HK-2 (cell line): ENCODE data around the gene TANC1.

Source experiments
- DNase-seq: peaks from one replicate; pipeline ENCODE4 v3.0.0-alpha.2; 2018; ENCODE audit not compliant: unreplicated experiment

The TANC1 gene

GRCh38 chr2:158962074-158962473, 6.4 kb upstream of the TANC1 start:
- DNase-seq = no peak

GRCh38 chr2:158963071-158963470, 5.4 kb upstream of the TANC1 start:
- no peak for DNase-seq

- no peak for DNase-seq
Measured at GRCh38 chr2:158965107-158965506, 3.3 kb upstream of the TANC1 start.

GRCh38 chr2:158965641-158966040, 2.8 kb upstream of the TANC1 start:
- no peak for DNase-seq

GRCh38 chr2:158966312-158966711, 2.1 kb upstream of the TANC1 start:
- DNase-seq = no peak

- DNase-seq = no peak
Measured at GRCh38 chr2:158967114-158967730, 1.2 kb upstream of the TANC1 start.

GRCh38 chr2:158967731-158968395, 577 bp upstream of the TANC1 start:
- DNase-seq = no peak

- DNase-seq = no peak
Measured at GRCh38 chr2:158969162-158969714, 798 bp downstream of the TANC1 start.

GRCh38 chr2:158969715-158970240, 1.3 kb downstream of the TANC1 start:
- peak; percentile 58 for DNase-seq

GRCh38 chr2:158970241-158970751, 1.9 kb downstream of the TANC1 start:
- DNase-seq = no peak

GRCh38 chr2:158973116-158973956, 4.9 kb downstream of the TANC1 start:
- DNase-seq = no peak

GRCh38 chr2:158975271-158975921, 7.0 kb downstream of the TANC1 start:
- no peak for DNase-seq

GRCh38 chr2:158979772-158980171, 11.3 kb downstream of the TANC1 start:
- DNase-seq = no peak

GRCh38 chr2:158984604-158985135, 16.2 kb downstream of the TANC1 start:
- no peak for DNase-seq

GRCh38 chr2:158988501-158988900, 20.1 kb downstream of the TANC1 start:
- DNase-seq = no peak

GRCh38 chr2:158989165-158989564, 20.7 kb downstream of the TANC1 start:
- no peak for DNase-seq

- peak; percentile 48 for DNase-seq
Measured at GRCh38 chr2:158990397-158991214, 22.2 kb downstream of the TANC1 start.

GRCh38 chr2:158993030-158993429, 24.6 kb downstream of the TANC1 start:
- no peak for DNase-seq

- no peak for DNase-seq
Measured at GRCh38 chr2:158993721-158994587, 25.5 kb downstream of the TANC1 start.
